ENCODE results near the gene GNRHR.

The GNRHR gene

DNA sequence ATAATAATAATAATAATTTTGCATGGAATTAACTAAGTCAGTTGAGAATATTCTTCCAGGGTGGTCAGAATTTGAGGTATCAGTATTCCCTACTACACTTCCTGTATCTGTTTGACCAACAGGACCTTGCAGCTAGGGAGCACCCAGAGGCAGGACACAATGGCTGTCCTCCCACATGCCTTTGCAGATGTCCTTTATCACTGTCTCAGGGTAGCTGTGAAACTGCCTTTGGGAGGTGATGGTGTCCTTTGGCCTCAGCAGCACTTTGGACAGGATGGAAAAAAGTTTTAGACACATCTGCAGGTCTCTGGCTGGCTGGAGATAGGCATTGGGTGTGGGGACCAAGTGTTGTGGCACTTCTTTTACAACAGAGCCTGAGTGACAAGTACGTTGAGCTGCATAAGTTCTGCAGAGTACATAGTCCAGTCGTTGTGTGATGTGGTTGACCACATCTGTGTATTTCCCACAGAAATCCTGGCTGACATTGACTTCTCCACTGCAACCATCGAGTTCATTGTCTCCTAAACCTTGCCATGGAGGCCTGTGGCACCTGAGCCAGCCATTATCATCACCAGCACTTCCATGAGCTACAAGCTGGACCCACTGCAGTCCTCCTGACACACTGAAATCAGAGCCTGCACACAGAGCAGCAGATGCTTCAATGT, 34.1 kb downstream of the GNRHR start:
- Histone ChIP-seq H3K36me3 (peaks cover 6% of the 10 kb centered on the region), H3K27me3 (no peaks in the 10 kb centered on the region), H3K9me3 (no peaks in the 10 kb centered on the region; the same call in 1 of the 2 replicates), H3K4me1 (no peaks in the 10 kb centered on the region), H3K4me3 (ENCODE audit: low read depth, low read length) (no peak overlapping the region)
- TF ChIP-seq, protein P1, sequence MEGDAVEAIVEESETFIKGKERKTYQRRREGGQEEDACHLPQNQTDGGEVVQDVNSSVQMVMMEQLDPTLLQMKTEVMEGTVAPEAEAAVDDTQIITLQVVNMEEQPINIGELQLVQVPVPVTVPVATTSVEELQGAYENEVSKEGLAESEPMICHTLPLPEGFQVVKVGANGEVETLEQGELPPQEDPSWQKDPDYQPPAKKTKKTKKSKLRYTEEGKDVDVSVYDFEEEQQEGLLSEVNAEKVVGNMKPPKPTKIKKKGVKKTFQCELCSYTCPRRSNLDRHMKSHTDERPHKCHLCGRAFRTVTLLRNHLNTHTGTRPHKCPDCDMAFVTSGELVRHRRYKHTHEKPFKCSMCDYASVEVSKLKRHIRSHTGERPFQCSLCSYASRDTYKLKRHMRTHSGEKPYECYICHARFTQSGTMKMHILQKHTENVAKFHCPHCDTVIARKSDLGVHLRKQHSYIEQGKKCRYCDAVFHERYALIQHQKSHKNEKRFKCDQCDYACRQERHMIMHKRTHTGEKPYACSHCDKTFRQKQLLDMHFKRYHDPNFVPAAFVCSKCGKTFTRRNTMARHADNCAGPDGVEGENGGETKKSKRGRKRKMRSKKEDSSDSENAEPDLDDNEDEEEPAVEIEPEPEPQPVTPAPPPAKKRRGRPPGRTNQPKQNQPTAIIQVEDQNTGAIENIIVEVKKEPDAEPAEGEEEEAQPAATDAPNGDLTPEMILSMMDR (IDR thresholded peaks at IDR 0.05; ENCODE audit: low read depth, low read length), result no peak
- no peak for DNase-seq

DNA sequence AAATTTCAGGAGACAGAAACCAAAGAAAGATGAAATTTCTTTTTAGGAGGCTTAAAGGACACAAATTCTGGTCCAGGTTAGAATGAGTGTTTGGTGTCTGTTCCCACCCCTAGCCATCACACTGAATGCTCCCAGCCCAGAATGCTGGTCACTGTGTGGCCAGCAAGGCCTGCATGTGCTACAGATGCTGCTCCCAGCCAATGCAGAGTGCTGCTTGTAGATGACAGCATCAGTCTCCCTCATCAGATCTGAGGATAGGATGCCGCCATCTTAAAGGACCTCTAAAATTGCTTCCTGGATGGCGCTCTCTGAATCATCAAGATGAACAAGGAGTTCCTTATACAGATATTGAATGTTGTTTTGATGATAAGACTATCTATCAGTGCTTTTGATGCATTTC, 35.3 kb downstream of the GNRHR start:
- Histone ChIP-seq H3K4me3 (ENCODE audit: low read depth, low read length) (no peak overlapping the region), H3K9me3 (no peaks in the 10 kb centered on the region; the same call in 1 of the 2 replicates), H3K4me1 (peaks cover 6% of the 10 kb centered on the region; the same call in 1 of the 2 replicates), H3K36me3 (peaks cover 6% of the 10 kb centered on the region), H3K27me3 (no peaks in the 10 kb centered on the region)
- DNase-seq, result no peak
- TF ChIP-seq, protein P1 (IDR thresholded peaks at IDR 0.05; ENCODE audit: low read depth, low read length), result no peak

DNA sequence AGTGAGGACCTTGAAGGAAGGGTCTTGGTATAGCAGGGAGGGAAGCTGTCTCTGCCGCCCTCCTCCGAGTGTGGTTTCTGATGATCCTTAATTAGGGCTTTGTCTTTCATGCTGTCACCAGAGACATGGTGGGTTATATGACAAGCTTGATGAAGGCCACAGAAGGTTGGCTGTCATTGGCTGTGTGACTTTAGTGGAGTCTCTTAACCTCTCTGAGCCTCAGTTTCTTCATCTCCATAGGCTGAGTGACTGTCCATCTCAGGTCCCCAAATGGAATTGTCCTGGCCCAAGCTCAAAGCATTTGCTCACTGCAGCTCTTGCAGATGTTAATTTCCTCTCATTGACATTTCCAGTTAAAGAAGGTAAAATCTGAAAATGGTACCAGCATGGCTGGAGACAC, 36.6 kb downstream of the GNRHR start:
- Histone ChIP-seq H3K36me3 (peaks cover 6% of the 10 kb centered on the region), H3K9me3 (no peaks in the 10 kb centered on the region), H3K4me3 (ENCODE audit: low read depth, low read length) (no peak overlapping the region), H3K27me3 (no peaks in the 10 kb centered on the region), H3K4me1 (peaks cover 16% of the 10 kb centered on the region; the same call in 1 of the 2 replicates)
- DNase-seq, result no peak
- TF ChIP-seq, protein P1 (IDR thresholded peaks at IDR 0.05; ENCODE audit: low read depth, low read length), result no peak

DNA sequence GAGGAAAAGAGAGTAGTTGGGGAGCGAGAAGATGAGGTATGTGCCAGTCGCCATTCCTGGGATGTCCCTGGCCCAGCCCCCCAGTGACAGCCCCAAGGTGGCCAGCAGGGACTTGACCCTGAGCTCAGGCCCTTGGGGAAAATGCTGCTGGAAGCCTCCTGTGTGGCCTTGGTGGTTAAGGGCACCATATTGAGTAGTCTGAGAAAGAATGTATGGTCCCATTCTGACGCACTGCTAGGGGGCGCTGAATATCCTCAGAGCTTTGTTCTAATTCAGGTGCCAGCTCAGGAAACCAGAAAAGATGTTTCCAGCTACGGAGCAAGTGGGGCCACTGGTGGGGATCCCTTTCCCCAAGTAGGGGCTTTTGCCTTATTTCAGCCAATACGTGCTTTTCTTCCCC, 39.2 kb downstream of the GNRHR start:
- Histone ChIP-seq H3K4me3 (ENCODE audit: low read depth, low read length) (no peak overlapping the region), H3K9me3 (no peaks in the 10 kb centered on the region), H3K4me1 (peaks cover 27% of the 10 kb centered on the region), H3K27me3 (no peaks in the 10 kb centered on the region), H3K36me3 (peaks cover under 1% of the 10 kb centered on the region)
- no peak for DNase-seq
- TF ChIP-seq, protein P1 (IDR thresholded peaks at IDR 0.05; ENCODE audit: low read depth, low read length), result peak; percentile 25; the same call in 1 of the 2 replicates

DNA sequence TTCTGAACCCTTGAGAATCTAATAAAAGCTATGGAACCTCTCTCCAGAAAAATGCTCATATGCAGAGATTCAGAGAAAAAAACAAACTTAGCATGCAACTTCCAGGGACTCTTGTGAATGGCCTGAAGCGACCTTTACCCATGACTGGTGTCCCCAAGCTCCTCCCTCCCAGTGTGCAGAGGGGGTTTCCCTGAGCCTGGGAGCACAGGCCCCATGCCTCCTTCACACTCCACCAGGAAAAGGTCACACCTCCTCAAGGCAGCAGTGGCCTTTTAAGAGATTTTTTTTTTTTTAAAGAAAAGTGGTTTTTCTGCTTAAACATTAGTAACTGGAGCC, 40.0 kb downstream of the GNRHR start:
- Histone ChIP-seq H3K36me3 (no peaks in the 10 kb centered on the region; the same call in 1 of the 2 replicates), H3K27me3 (no peaks in the 10 kb centered on the region), H3K4me3 (ENCODE audit: low read depth, low read length) (0 out of 2 replicates have a peak overlapping the region, but pooled peaks have one; percentile 1), H3K9me3 (no peaks in the 10 kb centered on the region), H3K4me1 (peaks cover 27% of the 10 kb centered on the region)
- TF ChIP-seq, protein P1 (IDR thresholded peaks at IDR 0.05; ENCODE audit: low read depth, low read length), result no peak
- DNase-seq, result peak; percentile 58

DNA sequence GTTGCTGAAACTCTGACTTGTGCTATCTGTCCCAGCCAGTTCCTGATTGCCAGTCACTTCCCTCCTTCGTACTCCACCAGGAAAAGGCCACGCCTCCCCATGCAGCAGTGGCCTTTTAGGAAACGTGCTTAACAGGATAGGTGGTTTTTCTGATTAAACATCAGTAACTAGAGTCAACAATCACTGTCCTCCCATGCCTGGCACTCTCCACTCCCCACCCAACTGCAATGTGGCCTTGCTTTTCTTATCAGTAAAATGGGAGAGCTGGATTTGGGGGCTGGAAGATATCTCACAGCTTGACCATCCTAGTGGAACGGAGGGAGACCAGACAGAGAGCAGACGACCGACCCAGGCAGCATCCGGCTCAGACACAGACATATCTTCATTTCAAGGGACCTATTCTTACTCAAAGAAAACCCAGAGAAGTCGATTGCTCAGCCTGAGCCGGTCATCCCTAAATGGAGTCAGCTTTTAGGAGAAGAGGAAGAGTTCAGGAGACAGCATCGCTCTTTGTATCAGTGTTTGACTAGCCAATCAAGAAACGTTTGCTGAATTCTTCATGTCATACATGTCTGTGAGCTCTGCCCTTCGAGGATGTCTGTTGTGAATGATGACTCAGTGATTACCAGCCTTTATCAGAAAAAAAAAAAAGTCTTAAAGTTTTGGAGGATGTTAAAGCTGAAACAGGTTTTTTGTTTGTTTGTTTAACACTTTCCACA, 40.5 kb downstream of the GNRHR start:
- Histone ChIP-seq H3K36me3 (no peaks in the 10 kb centered on the region; the same call in 1 of the 2 replicates), H3K27me3 (no peaks in the 10 kb centered on the region), H3K9me3 (no peaks in the 10 kb centered on the region), H3K4me3 (ENCODE audit: low read depth, low read length) (peak overlapping the region; percentile 1), H3K4me1 (peaks cover 27% of the 10 kb centered on the region)
- TF ChIP-seq, protein P1 (IDR thresholded peaks at IDR 0.05; ENCODE audit: low read depth, low read length), result no peak
- peak; percentile 49 for DNase-seq
